ENCODE results near the gene STAT5A. TPM values are rescaled to one million over a fixed set of nuclear protein-coding genes. Genes with fewer than 3 reads are reported as not detected.
"Not testable (repeated sequence)": the region's sequence is repeated elsewhere in the genome, so short reads cannot be mapped to it uniquely, and the experiment has no call there.

The STAT5A gene
- total RNA-seq, 1 experiment from 2014 or later, result 3.1 TPM

- Mint-ChIP-seq H3K27me3 (ENCODE audit: unreplicated experiment) (no peaks in the 10 kb centered on the region), H3K36me3 (ENCODE audit: insufficient read depth, unreplicated experiment) (peaks cover 4% of the 10 kb centered on the region), H3K27ac (ENCODE audit: unreplicated experiment) (no peak overlapping the region), H3K4me1 (ENCODE audit: low read depth, unreplicated experiment) (no peaks in the 10 kb centered on the region), H3K9me3 (ENCODE audit: low read depth, unreplicated experiment) (no peaks in the 10 kb centered on the region), H3K4me3 (ENCODE audit: low read depth, unreplicated experiment) (no peak overlapping the region)
- no TSS peak for BruUV-seq (replicated peaks)
- intact Hi-C loops (cut with micrococcal nuclease; ENCODE audit: unreplicated experiment), result no loop called here
- no peak for TF ChIP-seq CTCF (IDR thresholded peaks at IDR 0.05; ENCODE audit: unreplicated experiment)
- CTCF ChIA-PET, result no interaction called here
- no peak for DNase-seq
Observed at GRCh38 chr17:42354956-42355843, 66.9 kb downstream of the STAT5A start.

- Mint-ChIP-seq H3K36me3 (ENCODE audit: insufficient read depth, unreplicated experiment) (no peaks in the 10 kb centered on the region), H3K4me1 (ENCODE audit: low read depth, unreplicated experiment) (peaks cover 23% of the 10 kb centered on the region), H3K27me3 (ENCODE audit: unreplicated experiment) (no peaks in the 10 kb centered on the region), H3K27ac (ENCODE audit: unreplicated experiment) (no peak overlapping the region), H3K4me3 (ENCODE audit: low read depth, unreplicated experiment) (no peak overlapping the region), H3K9me3 (ENCODE audit: low read depth, unreplicated experiment) (no peaks in the 10 kb centered on the region)
- no peak for DNase-seq
- no TSS peak for BruUV-seq (replicated peaks)
- CTCF ChIA-PET, result interaction anchor here (0.9 to 1.0 kb wide), 2 partner anchors 11 to 34 kb away, joined by 3 to 4 read pairs; no protein-coding TSS in a partner anchor
- intact Hi-C loops (cut with micrococcal nuclease; ENCODE audit: unreplicated experiment), result no loop called here
- TF ChIP-seq CTCF (IDR thresholded peaks at IDR 0.05; ENCODE audit: unreplicated experiment), result no peak
Observed at GRCh38 chr17:42358434-42358833, 70.1 kb downstream of the STAT5A start.

- Mint-ChIP-seq H3K9me3 (ENCODE audit: low read depth, unreplicated experiment) (no peaks in the 10 kb centered on the region), H3K27me3 (ENCODE audit: unreplicated experiment) (no peaks in the 10 kb centered on the region), H3K36me3 (ENCODE audit: insufficient read depth, unreplicated experiment) (no peaks in the 10 kb centered on the region), H3K27ac (ENCODE audit: unreplicated experiment) (no peak overlapping the region), H3K4me1 (ENCODE audit: low read depth, unreplicated experiment) (peaks cover 30% of the 10 kb centered on the region), H3K4me3 (ENCODE audit: low read depth, unreplicated experiment) (no peak overlapping the region)
- no peak for DNase-seq
- intact Hi-C loops (cut with micrococcal nuclease; ENCODE audit: unreplicated experiment), result no loop called here
- no TSS peak for BruUV-seq (replicated peaks)
- CTCF ChIA-PET, result interaction anchor here (0.6 to 1.0 kb wide), 5 partner anchors 10 to 357 kb away, joined by 3 to 4 read pairs (median 4); partner anchors contain the start of gene PSMC3IP
- TF ChIP-seq CTCF (IDR thresholded peaks at IDR 0.05; ENCODE audit: unreplicated experiment), result no peak
Observed at GRCh38 chr17:42359133-42359532, 70.8 kb downstream of the STAT5A start.

- H3K36me3 Mint-ChIP-seq (ENCODE audit: insufficient read depth, unreplicated experiment); H3K4me3 Mint-ChIP-seq (ENCODE audit: low read depth, unreplicated experiment); H3K27ac Mint-ChIP-seq (ENCODE audit: unreplicated experiment); H3K27me3 Mint-ChIP-seq (ENCODE audit: unreplicated experiment); BruUV-seq (replicated peaks); H3K9me3 Mint-ChIP-seq (ENCODE audit: low read depth, unreplicated experiment); intact Hi-C loops (cut with micrococcal nuclease; ENCODE audit: unreplicated experiment): not testable (repeated sequence)
- CTCF ChIA-PET, result interaction anchor here (0.7 to 1.0 kb wide), 2 partner anchors 25 to 101 kb away, joined by 3 read pairs; no protein-coding TSS in a partner anchor
- H3K4me1 Mint-ChIP-seq (ENCODE audit: low read depth, unreplicated experiment), result peaks cover 30% of the 10 kb centered on the region
- peak; percentile 41 for DNase-seq
Observed at GRCh38 chr17:42360388-42360787, 72.1 kb downstream of the STAT5A start.

Other genes starting within 250 kb of the STAT5A start
- gene C17orf113, start 237.9 kb upstream of the STAT5A start, total RNA-seq (2022), result 4.2 and 4.5 TPM in 2 replicates
- 4.0 and 6.3 TPM in 2 replicates for gene ZNF385C, start 190.0 kb upstream of the STAT5A start, total RNA-seq (2022)
- 45.6 and 77.5 TPM in 2 replicates for gene DHX58, start 175.8 kb upstream of the STAT5A start, total RNA-seq (2022)
- 94.7 and 100.0 TPM in 2 replicates for gene KAT2A, start 167.1 kb upstream of the STAT5A start, total RNA-seq (2022)
- 0.54 and 0.69 TPM in 2 replicates for gene HSPB9, start 165.7 kb upstream of the STAT5A start, total RNA-seq (2022)
- gene RAB5C, start 133.5 kb upstream of the STAT5A start, total RNA-seq (2022), result 284 and 315 TPM in 2 replicates
- gene KCNH4, start 107.4 kb upstream of the STAT5A start, total RNA-seq (2022), result not detected in 2 replicates
- gene HCRT, start 103.0 kb upstream of the STAT5A start, total RNA-seq (2022), result not detected in 2 replicates
- 37.4 and 42.7 TPM in 2 replicates for gene GHDC, start 94.0 kb upstream of the STAT5A start, total RNA-seq (2022)
- gene STAT5B, start 12.1 kb upstream of the STAT5A start, total RNA-seq (2022), result 45.4 and 45.8 TPM in 2 replicates
- 183 and 196 TPM in 2 replicates for gene STAT3, start 99.9 kb downstream of the STAT5A start, total RNA-seq (2022)
- gene CAVIN1, start 134.8 kb downstream of the STAT5A start, total RNA-seq (2022), result 4.0 and 6.7 TPM in 2 replicates
- 140 and 141 TPM in 2 replicates for gene ATP6V0A1, start 170.4 kb downstream of the STAT5A start, total RNA-seq (2022)
- 53.8 and 59.1 TPM in 2 replicates for gene NAGLU, start 247.7 kb downstream of the STAT5A start, total RNA-seq (2022)